ENCODE measurements around the gene VSTM4. TPM values are rescaled to one million over a fixed set of nuclear protein-coding genes. Genes with fewer than 3 reads are reported as not detected.

VSTM4 gene
- total RNA-seq, 1 experiment from 2014 or later = 0.13 TPM

DNA sequence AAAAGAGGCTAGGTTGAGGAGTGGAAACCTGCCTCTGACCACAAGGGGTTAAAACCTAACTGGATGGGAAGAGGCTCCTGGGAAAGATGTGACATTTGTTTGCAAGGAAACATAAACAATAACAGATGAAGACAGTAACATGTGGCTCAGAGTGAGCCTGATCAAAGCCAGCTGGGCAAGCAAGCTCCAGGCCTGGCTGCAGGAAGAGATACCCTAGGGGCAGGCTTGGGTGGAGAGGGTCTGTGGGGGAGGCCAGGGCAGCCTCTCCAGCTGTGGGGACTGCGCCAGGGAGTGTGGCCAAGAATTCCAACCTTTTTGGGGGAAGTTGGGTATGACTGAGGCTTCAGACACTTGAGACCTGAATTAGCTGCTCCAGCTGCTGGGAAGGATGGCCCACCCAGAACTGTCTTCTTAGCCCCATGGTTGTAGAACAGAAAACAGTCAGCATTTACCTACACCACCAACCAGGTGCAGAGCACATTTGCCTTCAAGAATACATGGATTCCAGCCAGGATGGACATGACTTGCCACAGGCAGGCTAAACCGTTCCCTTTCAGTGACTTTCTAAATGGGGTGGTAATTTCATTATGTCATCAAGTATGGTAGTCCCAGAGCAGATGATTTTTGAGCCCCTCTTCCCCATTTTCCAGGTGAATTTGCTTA is 28.9 kb upstream of the VSTM4 start:
- DNase-seq (ENCODE audit: low read depth, low spot score) = no peak
- POLR2A ChIA-PET = no interaction called here
- Histone ChIP-seq H3K4me3 (ENCODE audit: low read depth in 2 of 2, low read length in 2 of 2) (no peak overlapping the region), H3K4me1 (ENCODE audit: control insufficient read depth, insufficient read depth, low read length) (no peaks in the 10 kb centered on the region), H3K9me3 (ENCODE audit: control insufficient read depth, insufficient read depth, low read depth, low read length) (no peaks in the 10 kb centered on the region), H3K36me3 (ENCODE audit: control insufficient read depth, insufficient read depth, low read length) (no peaks in the 10 kb centered on the region), H3K27me3 (ENCODE audit: control insufficient read depth, insufficient read depth, low read length) (no peaks in the 10 kb centered on the region; the same call in 1 of the 2 replicates), H3K27ac (ENCODE audit: low read length) (no peak overlapping the region)
- no TSS peak for BruUV-seq (replicated peaks)
- CTCF ChIA-PET = no interaction called here
- in situ Hi-C loops (cut with HindIII; ENCODE audit: low pct_unique_long_range_greater_than_20kb, low sequenced_read_pairs) = no loop called here
- TF ChIP-seq, protein P1, sequence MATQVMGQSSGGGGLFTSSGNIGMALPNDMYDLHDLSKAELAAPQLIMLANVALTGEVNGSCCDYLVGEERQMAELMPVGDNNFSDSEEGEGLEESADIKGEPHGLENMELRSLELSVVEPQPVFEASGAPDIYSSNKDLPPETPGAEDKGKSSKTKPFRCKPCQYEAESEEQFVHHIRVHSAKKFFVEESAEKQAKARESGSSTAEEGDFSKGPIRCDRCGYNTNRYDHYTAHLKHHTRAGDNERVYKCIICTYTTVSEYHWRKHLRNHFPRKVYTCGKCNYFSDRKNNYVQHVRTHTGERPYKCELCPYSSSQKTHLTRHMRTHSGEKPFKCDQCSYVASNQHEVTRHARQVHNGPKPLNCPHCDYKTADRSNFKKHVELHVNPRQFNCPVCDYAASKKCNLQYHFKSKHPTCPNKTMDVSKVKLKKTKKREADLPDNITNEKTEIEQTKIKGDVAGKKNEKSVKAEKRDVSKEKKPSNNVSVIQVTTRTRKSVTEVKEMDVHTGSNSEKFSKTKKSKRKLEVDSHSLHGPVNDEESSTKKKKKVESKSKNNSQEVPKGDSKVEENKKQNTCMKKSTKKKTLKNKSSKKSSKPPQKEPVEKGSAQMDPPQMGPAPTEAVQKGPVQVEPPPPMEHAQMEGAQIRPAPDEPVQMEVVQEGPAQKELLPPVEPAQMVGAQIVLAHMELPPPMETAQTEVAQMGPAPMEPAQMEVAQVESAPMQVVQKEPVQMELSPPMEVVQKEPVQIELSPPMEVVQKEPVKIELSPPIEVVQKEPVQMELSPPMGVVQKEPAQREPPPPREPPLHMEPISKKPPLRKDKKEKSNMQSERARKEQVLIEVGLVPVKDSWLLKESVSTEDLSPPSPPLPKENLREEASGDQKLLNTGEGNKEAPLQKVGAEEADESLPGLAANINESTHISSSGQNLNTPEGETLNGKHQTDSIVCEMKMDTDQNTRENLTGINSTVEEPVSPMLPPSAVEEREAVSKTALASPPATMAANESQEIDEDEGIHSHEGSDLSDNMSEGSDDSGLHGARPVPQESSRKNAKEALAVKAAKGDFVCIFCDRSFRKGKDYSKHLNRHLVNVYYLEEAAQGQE (IDR thresholded peaks at IDR 0.05; ENCODE audit: insufficient read depth in 1 of 2, low read depth in 2 of 2, low read length in 1 of 2) = no peak
- TF ChIP-seq SIN3A (IDR thresholded peaks at IDR 0.05; ENCODE audit: borderline replicate concordance, insufficient read depth, low read depth, low read length) (no peak), TCF7L2 (IDR thresholded peaks at IDR 0.05; ENCODE audit: low read depth, low read length) (no peak), POLR2AphosphoS5 (IDR thresholded peaks at IDR 0.05; ENCODE audit: low read depth, low read length) (no peak)
- TF ChIP-seq, protein P2, sequence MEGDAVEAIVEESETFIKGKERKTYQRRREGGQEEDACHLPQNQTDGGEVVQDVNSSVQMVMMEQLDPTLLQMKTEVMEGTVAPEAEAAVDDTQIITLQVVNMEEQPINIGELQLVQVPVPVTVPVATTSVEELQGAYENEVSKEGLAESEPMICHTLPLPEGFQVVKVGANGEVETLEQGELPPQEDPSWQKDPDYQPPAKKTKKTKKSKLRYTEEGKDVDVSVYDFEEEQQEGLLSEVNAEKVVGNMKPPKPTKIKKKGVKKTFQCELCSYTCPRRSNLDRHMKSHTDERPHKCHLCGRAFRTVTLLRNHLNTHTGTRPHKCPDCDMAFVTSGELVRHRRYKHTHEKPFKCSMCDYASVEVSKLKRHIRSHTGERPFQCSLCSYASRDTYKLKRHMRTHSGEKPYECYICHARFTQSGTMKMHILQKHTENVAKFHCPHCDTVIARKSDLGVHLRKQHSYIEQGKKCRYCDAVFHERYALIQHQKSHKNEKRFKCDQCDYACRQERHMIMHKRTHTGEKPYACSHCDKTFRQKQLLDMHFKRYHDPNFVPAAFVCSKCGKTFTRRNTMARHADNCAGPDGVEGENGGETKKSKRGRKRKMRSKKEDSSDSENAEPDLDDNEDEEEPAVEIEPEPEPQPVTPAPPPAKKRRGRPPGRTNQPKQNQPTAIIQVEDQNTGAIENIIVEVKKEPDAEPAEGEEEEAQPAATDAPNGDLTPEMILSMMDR (IDR thresholded peaks at IDR 0.05) = no peak
- ATAC-seq = no peak
- intact Hi-C loops (cut with micrococcal nuclease; ENCODE audit: unreplicated experiment) = no loop called here

DNA sequence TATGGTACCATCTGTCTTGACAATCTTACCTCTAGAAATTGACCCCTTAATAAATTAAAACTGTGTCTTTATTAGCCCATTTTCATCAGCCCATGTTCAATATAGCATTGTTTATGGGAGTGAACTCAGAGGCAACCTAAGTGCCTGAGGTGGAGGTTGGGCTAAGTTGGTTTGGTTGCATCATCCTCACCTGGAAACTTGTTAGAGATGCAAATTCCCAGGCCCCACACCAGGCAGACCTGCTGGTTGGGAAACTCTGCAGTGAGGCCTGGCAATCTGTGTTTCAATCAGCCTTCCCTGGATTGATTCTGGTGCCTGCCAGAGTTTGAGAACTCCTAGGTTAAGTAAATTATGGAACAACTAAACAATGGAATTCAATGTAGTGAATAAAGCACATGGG is 27.9 kb upstream of the VSTM4 start:
- intact Hi-C loops (cut with micrococcal nuclease; ENCODE audit: unreplicated experiment) (no loop called here), in situ Hi-C loops (cut with HindIII; ENCODE audit: low pct_unique_long_range_greater_than_20kb, low sequenced_read_pairs) (no loop called here)
- no peaks in the 10 kb centered on the region for H3K9me3 ChIP-seq (ENCODE audit: control insufficient read depth, insufficient read depth, low read depth, low read length)
- no peak for DNase-seq (ENCODE audit: low read depth, low spot score)
- POLR2A ChIA-PET = no interaction called here
- H3K4me3 ChIP-seq (ENCODE audit: low read depth in 2 of 2, low read length in 2 of 2) = no peak overlapping the region
- no peaks in the 10 kb centered on the region; the same call in 1 of the 2 replicates for H3K27me3 ChIP-seq (ENCODE audit: control insufficient read depth, insufficient read depth, low read length)
- H3K36me3 ChIP-seq (ENCODE audit: control insufficient read depth, insufficient read depth, low read length) = no peaks in the 10 kb centered on the region
- H3K27ac ChIP-seq (ENCODE audit: low read length) = no peak overlapping the region
- H3K4me1 ChIP-seq (ENCODE audit: control insufficient read depth, insufficient read depth, low read length) = no peaks in the 10 kb centered on the region
- CTCF ChIA-PET = no interaction called here
- ATAC-seq = no peak
- no peak for TF ChIP-seq TCF7L2 (IDR thresholded peaks at IDR 0.05; ENCODE audit: low read depth, low read length)
- TF ChIP-seq, protein P1 (IDR thresholded peaks at IDR 0.05; ENCODE audit: insufficient read depth in 1 of 2, low read depth in 2 of 2, low read length in 1 of 2) = no peak
- TF ChIP-seq POLR2AphosphoS5 (IDR thresholded peaks at IDR 0.05; ENCODE audit: low read depth, low read length) = no peak
- TF ChIP-seq, protein P2 (IDR thresholded peaks at IDR 0.05) = no peak
- no peak for TF ChIP-seq SIN3A (IDR thresholded peaks at IDR 0.05; ENCODE audit: borderline replicate concordance, insufficient read depth, low read depth, low read length)
- BruUV-seq (replicated peaks) = no TSS peak
